ENCODE measurements around the gene SMAD5.

Gene SMAD5

GRCh38 chr5:136123236-136123768, 9.3 kb upstream of the SMAD5 start (continued):
- no peak for TF ChIP-seq ZNF529 (tag by site-specific recombination; IDR thresholded peaks at IDR 0.05; ENCODE audit: insufficient replicate concordance)
- no peak for TF ChIP-seq SCRT1 (tag by site-specific recombination; IDR thresholded peaks at IDR 0.05; ENCODE audit: borderline replicate concordance)
- TF ChIP-seq ZNF501 (tag by site-specific recombination; IDR thresholded peaks at IDR 0.05): peak; percentile 40; the same call in 1 of the 2 replicates
- TF ChIP-seq ZNF148 (tag by site-specific recombination; IDR thresholded peaks at IDR 0.05; ENCODE audit: borderline replicate concordance): no peak
- TF ChIP-seq ZNF184 (tag by site-specific recombination; IDR thresholded peaks at IDR 0.05): peak; percentile 94
- TF ChIP-seq ZNF701 (tag by site-specific recombination; IDR thresholded peaks at IDR 0.05): no peak
- no peak for TF ChIP-seq ZNF112 (tag by site-specific recombination; IDR thresholded peaks at IDR 0.05)
- TF ChIP-seq ZNF660 (tag by site-specific recombination; IDR thresholded peaks at IDR 0.05): 0 out of 2 replicates have a peak, but pooled peaks have one; percentile 70
- TF ChIP-seq ZEB2 (tag by site-specific recombination; IDR thresholded peaks at IDR 0.05): peak; percentile 71
- TF ChIP-seq ZNF426 (tag by site-specific recombination; IDR thresholded peaks at IDR 0.05): no peak
- TF ChIP-seq REPIN1 (tag by site-specific recombination; IDR thresholded peaks at IDR 0.05; ENCODE audit: low read depth): no peak
- peak; percentile 44; the same call in 1 of the 2 replicates for TF ChIP-seq GLIS1 (tag by site-specific recombination; IDR thresholded peaks at IDR 0.05)
- no peak for TF ChIP-seq ZNF423 (tag by site-specific recombination; IDR thresholded peaks at IDR 0.05)
- no peak; the same call in 1 of the 2 replicates for TF ChIP-seq KLF10 (tag by site-specific recombination; IDR thresholded peaks at IDR 0.05)
- TF ChIP-seq RBAK (tag by site-specific recombination; IDR thresholded peaks at IDR 0.05): no peak
- TF ChIP-seq ZBTB10 (tag by site-specific recombination; IDR thresholded peaks at IDR 0.05): no peak
- TF ChIP-seq ZNF394 (tag by site-specific recombination; IDR thresholded peaks at IDR 0.05; ENCODE audit: borderline replicate concordance): peak; percentile 52; the same call in 1 of the 2 replicates
- TF ChIP-seq ZNF843 (tag by site-specific recombination; IDR thresholded peaks at IDR 0.05): peak; percentile 97
- no peak for TF ChIP-seq ZNF214 (tag by site-specific recombination; IDR thresholded peaks at IDR 0.05; ENCODE audit: borderline replicate concordance)
- no peak for TF ChIP-seq ZNF37A (tag by site-specific recombination; IDR thresholded peaks at IDR 0.05)
- TF ChIP-seq ZNF335 (tag by site-specific recombination; conservative IDR thresholded peaks at IDR 0.05): peak; percentile 38; the same call in 1 of the 2 replicates
- TF ChIP-seq ZNF571 (tag by site-specific recombination; IDR thresholded peaks at IDR 0.05): no peak
- no peak for TF ChIP-seq ZNF211 (tag by site-specific recombination; IDR thresholded peaks at IDR 0.05; ENCODE audit: low read depth)
- TF ChIP-seq SP2 (tag by site-specific recombination; IDR thresholded peaks at IDR 0.05): 0 out of 2 replicates have a peak, but pooled peaks have one; percentile 15
- TF ChIP-seq ZNF596 (tag by site-specific recombination; IDR thresholded peaks at IDR 0.05): 0 out of 2 replicates have a peak, but pooled peaks have one; percentile 20
- peak; percentile 97 for TF ChIP-seq BCL11A (tag by site-specific recombination; IDR thresholded peaks at IDR 0.05; ENCODE audit: low read depth)
- no peak for TF ChIP-seq ZNF514 (tag by site-specific recombination; IDR thresholded peaks at IDR 0.05)
- peak; percentile 50 for TF ChIP-seq ZNF600 (tag by site-specific recombination; IDR thresholded peaks at IDR 0.05)
- no peak for TF ChIP-seq ZNF585B (tag by site-specific recombination; IDR thresholded peaks at IDR 0.05)
- peak; percentile 72 for TF ChIP-seq ZBTB17 (tag by site-specific recombination; IDR thresholded peaks at IDR 0.05)
- TF ChIP-seq ZNF24 (tag by site-specific recombination; IDR thresholded peaks at IDR 0.05): peak; percentile 98
- no peak for TF ChIP-seq ZNF140 (tag by site-specific recombination; IDR thresholded peaks at IDR 0.05)
- TF ChIP-seq ZNF239 (tag by site-specific recombination; IDR thresholded peaks at IDR 0.05): peak; percentile 78; the same call in 1 of the 2 replicates
- TF ChIP-seq ZNF341 (tag by site-specific recombination; IDR thresholded peaks at IDR 0.05; ENCODE audit: low read depth): peak; percentile 40; the same call in 1 of the 2 replicates
- no peak for TF ChIP-seq ZNF792 (tag by site-specific recombination; IDR thresholded peaks at IDR 0.05)
- peak; percentile 97 for TF ChIP-seq GFI1B (tag by site-specific recombination; IDR thresholded peaks at IDR 0.05)
- peak; percentile 78 for TF ChIP-seq ZBTB1 (tag by site-specific recombination; IDR thresholded peaks at IDR 0.05)
- TF ChIP-seq ZNF324 (tag by site-specific recombination; IDR thresholded peaks at IDR 0.05): peak; percentile 77; the same call in 1 of the 2 replicates
- peak; percentile 58 for TF ChIP-seq KLF1 (tag by site-specific recombination; IDR thresholded peaks at IDR 0.05)

All from HEK293 (cell line).